Retinal pigment epithelial cell (primary cell): ENCODE results near the gene EHHADH.

Source experiments
- DNase-seq: peaks from one replicate; pipeline ENCODE4 v3.0.0-alpha.2; 2010; ENCODE audit warnings: low read depth
- H3K4me3 ChIP-seq: 2 replicates; pipeline ENCODE4 v1.5.1; 2011; ENCODE audit warnings: mild to moderate bottlenecking, low read length, control low read depth, moderate library complexity
- TF ChIP-seq, protein P1 (sequence below): conservative IDR thresholded peaks from 2 replicates; pipeline ENCODE4 v1.5.1; 2011; ENCODE audit warnings: low read depth, low read length, control low read depth, inconsistent platforms

EHHADH gene

DNA sequence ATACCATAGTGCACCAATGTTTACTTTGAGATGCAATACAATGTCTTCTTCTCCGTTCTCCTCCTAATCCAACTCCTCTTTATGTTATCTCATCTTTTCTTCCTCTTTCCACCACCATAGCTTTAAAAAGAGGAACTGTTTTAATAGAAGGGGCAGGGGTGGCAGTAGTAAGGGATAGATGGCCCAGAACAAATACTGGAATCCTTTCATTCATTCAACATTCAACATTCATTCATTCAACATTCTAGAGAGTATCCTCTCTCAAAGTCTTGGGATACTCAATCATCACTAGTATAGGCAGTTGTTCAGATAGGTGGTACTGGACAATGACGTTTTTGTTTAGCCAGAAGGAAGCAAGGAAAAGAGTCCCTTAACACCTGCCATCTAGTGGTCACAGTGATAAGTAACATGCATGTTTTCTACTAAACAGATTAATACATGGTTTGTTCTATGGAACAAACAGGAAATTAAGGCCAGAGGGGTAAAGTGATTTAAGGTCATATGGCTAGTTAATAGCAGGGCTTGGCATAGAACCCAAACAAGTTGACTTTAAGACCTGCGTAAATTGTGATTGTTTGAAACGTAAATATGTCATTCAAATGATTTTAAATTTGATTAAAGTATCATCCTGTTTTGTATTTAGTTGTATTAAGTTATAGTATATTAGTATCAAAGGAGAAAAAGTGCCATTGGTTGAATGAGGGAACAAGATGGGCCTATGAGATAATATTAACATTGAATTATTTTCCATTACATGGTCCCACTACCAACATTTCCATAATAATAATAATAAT, 26.9 kb upstream of the EHHADH start:
- no peak overlapping the region for H3K4me3 ChIP-seq
- peak; percentile 33 for DNase-seq
- TF ChIP-seq, protein P1, sequence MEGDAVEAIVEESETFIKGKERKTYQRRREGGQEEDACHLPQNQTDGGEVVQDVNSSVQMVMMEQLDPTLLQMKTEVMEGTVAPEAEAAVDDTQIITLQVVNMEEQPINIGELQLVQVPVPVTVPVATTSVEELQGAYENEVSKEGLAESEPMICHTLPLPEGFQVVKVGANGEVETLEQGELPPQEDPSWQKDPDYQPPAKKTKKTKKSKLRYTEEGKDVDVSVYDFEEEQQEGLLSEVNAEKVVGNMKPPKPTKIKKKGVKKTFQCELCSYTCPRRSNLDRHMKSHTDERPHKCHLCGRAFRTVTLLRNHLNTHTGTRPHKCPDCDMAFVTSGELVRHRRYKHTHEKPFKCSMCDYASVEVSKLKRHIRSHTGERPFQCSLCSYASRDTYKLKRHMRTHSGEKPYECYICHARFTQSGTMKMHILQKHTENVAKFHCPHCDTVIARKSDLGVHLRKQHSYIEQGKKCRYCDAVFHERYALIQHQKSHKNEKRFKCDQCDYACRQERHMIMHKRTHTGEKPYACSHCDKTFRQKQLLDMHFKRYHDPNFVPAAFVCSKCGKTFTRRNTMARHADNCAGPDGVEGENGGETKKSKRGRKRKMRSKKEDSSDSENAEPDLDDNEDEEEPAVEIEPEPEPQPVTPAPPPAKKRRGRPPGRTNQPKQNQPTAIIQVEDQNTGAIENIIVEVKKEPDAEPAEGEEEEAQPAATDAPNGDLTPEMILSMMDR, result peak; percentile 71

DNA sequence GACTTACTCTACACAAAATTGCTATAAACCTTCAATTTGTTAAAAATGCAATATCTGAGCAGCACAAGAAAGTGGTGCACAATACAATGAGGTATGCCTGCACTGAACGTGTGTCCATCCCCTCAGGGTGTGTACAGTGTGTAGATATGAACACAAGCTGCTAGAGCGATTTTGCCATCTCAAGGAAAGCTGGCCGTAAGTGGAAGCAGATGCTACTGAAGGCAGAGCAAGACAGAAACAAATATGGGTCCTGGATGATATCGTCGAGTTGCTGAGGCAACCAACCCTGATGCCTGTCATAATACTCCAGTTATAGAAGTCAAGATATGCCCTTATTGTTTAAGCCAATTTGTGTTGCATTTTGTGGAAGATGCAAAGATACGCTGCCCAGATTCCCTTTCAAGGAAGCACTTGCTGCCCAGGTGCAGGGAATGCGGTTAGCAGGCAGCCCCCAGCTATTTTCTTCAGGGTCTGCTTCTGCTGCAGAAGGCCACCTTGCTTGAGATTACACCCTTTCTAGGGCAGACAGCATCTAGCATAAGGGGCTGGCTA, 25.8 kb upstream of the EHHADH start:
- DNase-seq, result no peak
- no peak overlapping the region for H3K4me3 ChIP-seq
- TF ChIP-seq, protein P1, result no peak

DNA sequence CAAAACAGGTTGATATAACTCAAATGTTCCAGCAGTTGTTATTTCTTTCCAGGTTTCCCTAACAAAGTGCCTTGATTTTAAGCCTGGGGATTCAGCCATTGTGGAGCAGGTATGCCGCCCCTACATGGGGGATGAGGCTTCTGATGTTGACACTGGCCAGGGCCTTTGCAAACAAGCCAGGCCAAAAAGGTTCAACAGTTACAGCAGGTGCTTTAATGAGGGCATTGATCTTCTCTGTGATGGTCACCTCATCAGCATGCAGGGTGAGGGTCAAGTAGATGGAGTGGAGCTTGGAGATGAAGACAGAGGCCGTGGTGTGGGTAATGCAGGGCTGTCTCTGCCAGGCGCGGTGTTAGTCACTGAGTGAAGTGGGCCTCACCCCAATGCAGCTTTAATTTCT, 22.6 kb upstream of the EHHADH start:
- no peak for DNase-seq
- H3K4me3 ChIP-seq, result no peak overlapping the region
- TF ChIP-seq, protein P1, result no peak

DNA sequence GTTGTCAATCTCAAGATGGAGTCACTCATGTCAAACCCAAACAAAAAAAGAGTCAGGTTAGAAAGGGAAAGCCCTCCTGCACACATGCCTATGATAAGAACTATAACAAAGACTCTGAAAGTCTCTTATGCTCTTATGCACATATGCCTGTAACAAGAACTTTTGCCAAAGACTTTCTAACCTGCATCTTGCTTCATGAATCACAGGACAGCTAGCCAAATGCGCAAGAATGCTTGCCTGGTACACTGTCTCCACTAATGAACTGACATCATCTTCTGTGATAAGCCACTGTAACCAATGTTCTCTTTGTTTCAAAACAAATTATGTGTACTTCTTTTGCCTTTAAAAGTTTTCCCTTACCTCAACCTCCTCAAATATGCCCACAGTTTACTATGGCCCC, 18.2 kb upstream of the EHHADH start:
- H3K4me3 ChIP-seq, result no peak overlapping the region
- DNase-seq, result no peak
- TF ChIP-seq, protein P1, result no peak

DNA sequence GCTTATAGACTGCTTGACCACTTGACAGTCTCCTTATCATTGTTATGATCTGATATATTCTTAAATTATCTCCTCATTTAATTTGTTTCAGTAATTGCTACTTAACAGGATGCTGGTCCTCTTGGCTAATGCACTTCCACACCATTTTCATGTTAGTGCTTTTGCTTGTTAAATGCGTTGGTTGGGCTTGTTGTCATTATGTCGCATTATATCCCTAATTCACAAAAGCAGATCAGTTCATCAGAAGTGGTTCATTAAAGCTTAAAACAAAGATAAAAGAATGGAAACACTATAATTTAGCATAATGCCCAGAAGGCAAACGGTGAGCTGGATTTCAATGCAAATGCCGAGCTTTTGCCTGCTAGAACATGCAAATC, 17.1 kb upstream of the EHHADH start:
- no peak overlapping the region for H3K4me3 ChIP-seq
- no peak for DNase-seq
- TF ChIP-seq, protein P1, result no peak

DNA sequence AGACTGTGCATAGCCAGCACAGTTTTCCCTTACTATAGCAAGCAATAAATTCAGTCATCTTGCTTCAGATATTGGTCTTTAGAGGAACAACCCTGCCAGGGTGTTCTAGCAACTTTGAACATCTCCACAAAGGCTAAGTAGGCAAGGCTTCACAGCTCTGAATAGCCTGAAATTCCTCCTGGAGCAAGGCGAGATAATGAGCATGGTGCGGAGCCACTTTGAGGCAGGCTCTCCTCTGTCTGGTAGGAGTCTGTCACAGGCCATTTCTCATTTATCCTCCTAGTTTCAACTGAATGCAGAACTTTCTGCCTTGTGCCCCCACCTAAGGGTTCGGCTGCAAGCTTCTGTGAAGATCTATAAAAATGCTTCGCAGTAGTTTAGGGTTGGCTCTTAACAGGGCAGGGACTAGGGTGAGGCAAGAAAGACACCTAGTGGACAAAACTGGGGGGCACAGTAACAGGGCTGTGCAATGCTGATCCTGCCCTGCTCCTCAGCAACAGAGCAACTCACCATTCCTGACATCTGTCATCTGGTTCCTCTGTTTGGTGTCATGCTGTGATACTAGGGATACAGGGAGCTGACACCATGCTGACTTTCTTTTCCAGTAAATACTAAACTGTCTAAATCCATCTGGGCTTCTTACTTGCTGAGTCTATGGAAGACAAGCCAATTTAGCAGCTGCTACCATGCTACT, 16.6 kb upstream of the EHHADH start:
- no peak overlapping the region for H3K4me3 ChIP-seq
- TF ChIP-seq, protein P1, result peak; percentile 73
- no peak for DNase-seq
